ENCODE results near the gene FBP2.

Gene FBP2

GRCh38 chr9:94593459-94594345, at the start of gene FBP2:
TSS of gene FBP2 (minus strand) at chr9:94593824. CDS start at chr9:94593726, 98 bp downstream.
- Mint-ChIP-seq H3K27ac (no peak within 1 kb of the TSS), H3K9me3 (no peaks in the 10 kb centered on the region), H3K27me3 (ENCODE audit: low read depth) (peaks cover 3% of the 10 kb centered on the region), H3K4me3 (no peak within 1 kb of the TSS), H3K36me3 (ENCODE audit: low read depth) (no peaks in the 10 kb centered on the region), H3K4me1 (ENCODE audit: low read depth) (no peaks in the 10 kb centered on the region)
- DNase-seq (ENCODE audit: low spot score) = no peak

- H3K27me3 Mint-ChIP-seq (ENCODE audit: low read depth) = peaks cover 39% of the 10 kb centered on the region
- peaks cover 12% of the 10 kb centered on the region for H3K4me1 Mint-ChIP-seq (ENCODE audit: low read depth)
- H3K9me3 Mint-ChIP-seq = no peaks in the 10 kb centered on the region
- H3K27ac Mint-ChIP-seq = no peak overlapping the region
- no peak overlapping the region for H3K4me3 Mint-ChIP-seq
- DNase-seq (ENCODE audit: low spot score) = no peak
- no peaks in the 10 kb centered on the region for H3K36me3 Mint-ChIP-seq (ENCODE audit: low read depth)
Observed at GRCh38 chr9:94643176-94643575, 49.6 kb upstream of the FBP2 start.

- no peaks in the 10 kb centered on the region for H3K9me3 Mint-ChIP-seq
- H3K36me3 Mint-ChIP-seq (ENCODE audit: low read depth) = no peaks in the 10 kb centered on the region
- H3K4me3 Mint-ChIP-seq = no peak overlapping the region
- H3K27ac Mint-ChIP-seq = no peak overlapping the region
- H3K4me1 Mint-ChIP-seq (ENCODE audit: low read depth) = peaks cover 12% of the 10 kb centered on the region
- H3K27me3 Mint-ChIP-seq (ENCODE audit: low read depth) = peaks cover 43% of the 10 kb centered on the region
- DNase-seq (ENCODE audit: low spot score) = no peak
Observed at GRCh38 chr9:94642501-94642900, 48.9 kb upstream of the FBP2 start.

- H3K27me3 Mint-ChIP-seq (ENCODE audit: low read depth) = peaks cover 48% of the 10 kb centered on the region
- no peaks in the 10 kb centered on the region for H3K36me3 Mint-ChIP-seq (ENCODE audit: low read depth)
- DNase-seq (ENCODE audit: low spot score) = no peak
- H3K4me1 Mint-ChIP-seq (ENCODE audit: low read depth) = peaks cover 12% of the 10 kb centered on the region
- H3K9me3 Mint-ChIP-seq = no peaks in the 10 kb centered on the region
- peak overlapping the region; percentile 92 for H3K4me3 Mint-ChIP-seq
- peak overlapping the region; percentile 73 for H3K27ac Mint-ChIP-seq
Observed at GRCh38 chr9:94639999-94640376, 46.4 kb upstream of the FBP2 start.

GRCh38 chr9:94639061-94639998, 45.7 kb upstream of the FBP2 start, which contains the start of gene FBP1:
TSS of gene FBP1 (minus strand) at chr9:94639518. CDS start at chr9:94639310, 208 bp downstream.
- H3K36me3 Mint-ChIP-seq (ENCODE audit: low read depth) = no peaks in the 10 kb centered on the region
- H3K9me3 Mint-ChIP-seq = no peaks in the 10 kb centered on the region
- DNase-seq (ENCODE audit: low spot score) = peak; percentile 21
- H3K27ac Mint-ChIP-seq = peak within 1 kb of the TSS; percentile 73
- H3K27me3 Mint-ChIP-seq (ENCODE audit: low read depth) = peaks cover 50% of the 10 kb centered on the region
- peak within 1 kb of the TSS; percentile 92 for H3K4me3 Mint-ChIP-seq
- H3K4me1 Mint-ChIP-seq (ENCODE audit: low read depth) = peaks cover 12% of the 10 kb centered on the region

- no peaks in the 10 kb centered on the region for H3K36me3 Mint-ChIP-seq (ENCODE audit: low read depth)
- peak overlapping the region; percentile 92 for H3K4me3 Mint-ChIP-seq
- peaks cover 52% of the 10 kb centered on the region for H3K27me3 Mint-ChIP-seq (ENCODE audit: low read depth)
- peaks cover 12% of the 10 kb centered on the region for H3K4me1 Mint-ChIP-seq (ENCODE audit: low read depth)
- DNase-seq (ENCODE audit: low spot score) = no peak
- H3K9me3 Mint-ChIP-seq = no peaks in the 10 kb centered on the region
- H3K27ac Mint-ChIP-seq = peak overlapping the region; percentile 11
Observed at GRCh38 chr9:94638335-94639060, 44.9 kb upstream of the FBP2 start.

GRCh38 chr9:94632737-94633136, 39.1 kb upstream of the FBP2 start:
- Mint-ChIP-seq H3K27me3 (ENCODE audit: low read depth) (peaks cover 39% of the 10 kb centered on the region), H3K36me3 (ENCODE audit: low read depth) (no peaks in the 10 kb centered on the region), H3K4me3 (no peak overlapping the region), H3K9me3 (no peaks in the 10 kb centered on the region), H3K4me1 (ENCODE audit: low read depth) (no peaks in the 10 kb centered on the region), H3K27ac (no peak overlapping the region)
- no peak for DNase-seq (ENCODE audit: low spot score)

- peaks cover 30% of the 10 kb centered on the region for H3K27me3 Mint-ChIP-seq (ENCODE audit: low read depth)
- DNase-seq (ENCODE audit: low spot score) = no peak
- no peaks in the 10 kb centered on the region for H3K4me1 Mint-ChIP-seq (ENCODE audit: low read depth)
- no peaks in the 10 kb centered on the region for H3K9me3 Mint-ChIP-seq
- no peaks in the 10 kb centered on the region for H3K36me3 Mint-ChIP-seq (ENCODE audit: low read depth)
- H3K4me3 Mint-ChIP-seq = no peak overlapping the region
- H3K27ac Mint-ChIP-seq = no peak overlapping the region
Observed at GRCh38 chr9:94631599-94631998, 38.0 kb upstream of the FBP2 start.

- Mint-ChIP-seq H3K4me1 (ENCODE audit: low read depth) (no peaks in the 10 kb centered on the region), H3K27ac (no peak overlapping the region), H3K36me3 (ENCODE audit: low read depth) (no peaks in the 10 kb centered on the region), H3K9me3 (no peaks in the 10 kb centered on the region), H3K27me3 (ENCODE audit: low read depth) (peaks cover 28% of the 10 kb centered on the region), H3K4me3 (no peak overlapping the region)
- no peak for DNase-seq (ENCODE audit: low spot score)
Observed at GRCh38 chr9:94630833-94631232, 37.2 kb upstream of the FBP2 start.

GRCh38 chr9:94630281-94630680, 36.7 kb upstream of the FBP2 start:
- H3K4me1 Mint-ChIP-seq (ENCODE audit: low read depth) = no peaks in the 10 kb centered on the region
- H3K27ac Mint-ChIP-seq = no peak overlapping the region
- H3K9me3 Mint-ChIP-seq = no peaks in the 10 kb centered on the region
- no peaks in the 10 kb centered on the region for H3K36me3 Mint-ChIP-seq (ENCODE audit: low read depth)
- DNase-seq (ENCODE audit: low spot score) = no peak
- H3K4me3 Mint-ChIP-seq = no peak overlapping the region
- peaks cover 24% of the 10 kb centered on the region for H3K27me3 Mint-ChIP-seq (ENCODE audit: low read depth)

- H3K4me3 Mint-ChIP-seq = no peak overlapping the region
Observed at GRCh38 chr9:94627287-94627686, 33.7 kb upstream of the FBP2 start.

GRCh38 chr9:94625835-94626234, 32.2 kb upstream of the FBP2 start:
- DNase-seq (ENCODE audit: low spot score) = no peak
- Mint-ChIP-seq H3K27ac (no peak overlapping the region), H3K4me3 (no peak overlapping the region), H3K4me1 (ENCODE audit: low read depth) (no peaks in the 10 kb centered on the region), H3K36me3 (ENCODE audit: low read depth) (no peaks in the 10 kb centered on the region), H3K9me3 (no peaks in the 10 kb centered on the region), H3K27me3 (ENCODE audit: low read depth) (peaks cover 3% of the 10 kb centered on the region)

More at GRCh38 chr9:94627287-94627686, 33.7 kb upstream of the FBP2 start:
- Mint-ChIP-seq H3K9me3 (no peaks in the 10 kb centered on the region), H3K4me1 (ENCODE audit: low read depth) (no peaks in the 10 kb centered on the region), H3K36me3 (ENCODE audit: low read depth) (no peaks in the 10 kb centered on the region), H3K27me3 (ENCODE audit: low read depth) (peaks cover 8% of the 10 kb centered on the region), H3K27ac (no peak overlapping the region)
- DNase-seq (ENCODE audit: low spot score) = no peak

- Mint-ChIP-seq H3K9me3 (no peaks in the 10 kb centered on the region), H3K27me3 (ENCODE audit: low read depth) (peaks cover 5% of the 10 kb centered on the region), H3K4me1 (ENCODE audit: low read depth) (no peaks in the 10 kb centered on the region), H3K4me3 (no peak overlapping the region), H3K27ac (no peak overlapping the region), H3K36me3 (ENCODE audit: low read depth) (no peaks in the 10 kb centered on the region)
- no peak for DNase-seq (ENCODE audit: low spot score)
Observed at GRCh38 chr9:94624629-94625028, 31.0 kb upstream of the FBP2 start.

Measured in T-helper 2 cell treated with Interferon-gamma antibody and Interleukin-4, amounts not matched to agents 5 μg/mL and 100 μg/mL, for 36 hours (primary cell).